NCI-H1930 (cell line): Measurements from ENCODE around the gene ALK.
A peak's percentile ranks its signal among the peaks of the same experiment; 100 is the strongest.

Source experiments
- DNase-seq, 2 experiments: peaks; one replicate each; lab custom pipeline; 2025; lab: John Stamatoyannopoulos, UW

Gene ALK

GRCh38 chr2:29921560-29921915 is at the start of gene ALK:
Gene ALK, minus strand, starts transcription at chr2:29921586. Its CDS starts 927 bp downstream, at chr2:29920659.
- DNase-seq: peak; percentile 85 to 89

GRCh38 chr2:29966266-29966665 is 44.9 kb upstream of the ALK start:
- no peak for DNase-seq

- DNase-seq: no peak
Observed at GRCh38 chr2:29963972-29964570, 42.7 kb upstream of the ALK start.

DNA sequence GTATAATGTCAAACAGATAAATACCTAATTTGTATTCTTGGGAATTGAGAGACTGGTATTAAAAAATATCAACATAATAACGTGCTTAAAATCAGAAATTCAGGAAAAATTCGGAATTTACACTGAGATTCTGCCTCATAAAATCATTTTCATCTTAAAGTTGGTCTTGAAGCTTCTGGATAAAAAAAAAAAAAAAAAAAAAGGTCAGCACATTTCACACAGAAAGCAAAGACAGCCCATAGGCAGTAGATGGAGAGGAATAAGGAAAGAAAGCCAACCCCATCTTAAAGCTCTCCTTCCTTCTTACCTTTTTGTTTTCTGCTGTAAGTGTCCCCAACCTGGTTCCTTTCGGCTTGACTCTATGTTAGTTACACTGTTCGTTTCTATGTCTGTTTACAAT is 41.5 kb upstream of the ALK start:
- DNase-seq: no peak

GRCh38 chr2:29954316-29954715 is 32.9 kb upstream of the ALK start:
- DNase-seq: no peak

DNA sequence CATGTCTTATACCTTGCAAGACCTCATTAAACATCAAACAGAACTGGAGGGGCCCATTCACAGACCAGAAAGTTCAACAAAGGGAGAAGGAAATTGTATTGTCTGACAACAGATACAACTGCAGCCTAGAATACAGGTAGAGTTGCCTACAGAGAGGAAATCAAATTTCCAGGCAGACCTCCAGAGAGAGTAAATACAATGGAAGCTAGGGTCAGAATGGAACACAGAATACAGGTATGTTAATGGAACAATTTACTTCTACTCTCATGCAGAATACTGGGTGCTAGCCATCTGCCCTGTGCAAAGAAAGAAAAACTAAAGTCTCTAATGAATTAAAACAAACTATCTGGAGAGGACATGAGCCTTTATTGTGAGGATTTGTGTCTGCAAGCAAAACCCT is 31.6 kb upstream of the ALK start:
- no peak for DNase-seq

DNA sequence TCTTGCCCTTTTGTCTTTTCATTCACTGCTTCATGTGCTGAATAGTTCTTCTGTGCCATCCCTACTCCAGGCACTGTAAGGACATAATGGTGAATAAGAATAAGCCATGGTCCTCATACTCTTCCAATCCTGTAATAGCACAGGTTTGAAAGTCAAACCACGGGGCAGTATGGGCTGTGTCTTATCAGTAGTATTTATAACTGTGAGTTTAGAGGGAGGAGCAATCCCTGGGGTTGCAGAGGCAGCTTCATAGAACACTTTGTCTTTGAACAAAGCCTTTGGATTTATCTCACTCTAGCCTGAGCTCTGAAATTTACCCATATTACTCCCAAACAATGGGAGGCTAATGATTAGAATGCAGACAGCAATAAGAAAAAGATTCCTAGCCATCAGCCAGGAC is 30.2 kb upstream of the ALK start:
- no peak for DNase-seq

GRCh38 chr2:29950481-29950880 is 29.1 kb upstream of the ALK start:
- no peak for DNase-seq

- DNase-seq: no peak
Observed at GRCh38 chr2:29949042-29949441, 27.7 kb upstream of the ALK start.

DNA sequence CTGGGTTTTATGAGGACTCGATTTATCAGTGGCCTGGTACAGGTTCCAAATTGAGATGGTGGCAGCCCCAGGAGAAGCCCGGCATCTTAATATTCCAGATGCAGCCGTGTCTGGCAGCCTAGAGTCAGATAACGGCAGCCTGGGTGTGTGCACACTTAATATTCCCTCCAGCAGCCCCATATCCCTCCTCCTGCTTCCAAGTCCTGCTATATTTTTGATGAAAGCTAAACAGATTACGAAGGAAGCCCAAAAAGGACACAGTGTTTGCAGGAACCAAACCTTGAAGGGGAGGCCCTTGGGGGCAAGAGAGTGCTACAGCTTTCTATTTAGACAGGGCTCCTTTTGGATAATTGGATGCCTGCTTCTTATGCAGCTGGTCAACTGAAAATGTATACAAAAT is 25.1 kb upstream of the ALK start:
- no peak for DNase-seq

GRCh38 chr2:29942711-29943110 is 21.3 kb upstream of the ALK start:
- DNase-seq: no peak

DNA sequence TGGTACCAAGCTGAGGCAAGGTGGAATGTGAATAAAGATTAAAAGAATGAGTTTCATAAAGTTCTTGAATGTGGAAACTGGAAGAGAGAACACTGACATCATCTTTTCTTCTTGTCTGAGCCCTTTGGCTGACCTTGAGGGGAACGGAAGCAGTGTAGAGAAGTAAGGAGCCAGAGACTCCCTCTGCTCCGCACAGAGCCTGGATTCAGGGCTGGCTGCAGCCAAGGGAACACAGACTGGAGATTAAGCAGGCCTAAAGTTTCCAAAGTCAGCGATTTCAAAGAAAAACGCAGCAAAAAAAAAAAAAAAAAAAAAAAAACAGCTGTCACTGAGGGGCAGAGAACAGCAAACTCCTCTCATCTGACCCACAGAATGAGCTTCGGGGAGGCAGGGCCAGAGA is 19.3 kb upstream of the ALK start:
- DNase-seq: no peak

DNA sequence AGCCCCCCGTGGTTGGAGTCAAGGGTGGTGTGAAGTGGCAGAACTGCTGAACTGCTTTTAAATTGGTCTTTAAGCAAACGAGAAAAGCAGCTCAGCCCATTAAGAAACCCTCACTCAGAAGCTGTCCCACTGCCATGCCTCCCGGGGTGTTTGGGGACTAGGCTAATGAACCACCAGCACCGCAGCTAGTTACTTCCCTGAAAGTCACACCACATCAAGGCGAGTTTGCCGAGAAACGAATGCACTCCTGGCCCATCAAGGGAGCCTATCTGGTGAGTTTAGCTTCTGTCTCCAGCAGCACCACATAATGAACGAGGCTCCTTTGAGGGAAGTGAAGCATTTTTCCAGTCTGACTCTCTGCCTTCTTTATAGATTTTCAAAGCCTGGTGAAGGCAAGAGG is 14.6 kb upstream of the ALK start:
- DNase-seq: no peak

GRCh38 chr2:29931818-29932217 is 10.4 kb upstream of the ALK start:
- no peak for DNase-seq

- peak; percentile 38 to 65 for DNase-seq
Observed at GRCh38 chr2:29923110-29923721, 1.8 kb upstream of the ALK start.

- no peak for DNase-seq
Observed at GRCh38 chr2:29922605-29923004, 1.2 kb upstream of the ALK start.

- DNase-seq: no peak
Observed at GRCh38 chr2:29920631-29921559, 491 bp downstream of the ALK start.

DNA sequence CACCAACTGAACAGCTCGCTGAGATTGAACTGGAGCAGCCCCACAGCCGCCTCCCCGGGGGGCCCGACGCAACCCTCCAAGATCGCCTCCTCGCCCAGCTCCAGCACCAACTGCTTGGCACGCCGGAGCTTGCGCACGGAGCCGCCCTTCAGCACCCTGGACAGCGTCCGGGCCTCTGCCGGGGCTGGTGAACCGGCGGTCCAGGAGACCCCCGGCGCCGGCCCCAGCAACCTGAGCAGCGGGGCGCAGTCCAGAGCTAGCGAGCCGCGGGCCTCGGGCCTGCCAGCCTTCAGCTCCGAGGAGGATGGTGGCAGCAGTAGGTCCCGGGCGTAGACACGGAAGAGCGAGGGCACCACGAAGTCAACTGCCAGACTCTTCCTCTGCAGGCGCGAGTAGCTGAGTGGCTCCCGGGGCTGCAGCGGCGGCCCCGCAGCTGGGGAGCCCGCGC is 1.2 kb downstream of the ALK start:
- no peak for DNase-seq

DNA sequence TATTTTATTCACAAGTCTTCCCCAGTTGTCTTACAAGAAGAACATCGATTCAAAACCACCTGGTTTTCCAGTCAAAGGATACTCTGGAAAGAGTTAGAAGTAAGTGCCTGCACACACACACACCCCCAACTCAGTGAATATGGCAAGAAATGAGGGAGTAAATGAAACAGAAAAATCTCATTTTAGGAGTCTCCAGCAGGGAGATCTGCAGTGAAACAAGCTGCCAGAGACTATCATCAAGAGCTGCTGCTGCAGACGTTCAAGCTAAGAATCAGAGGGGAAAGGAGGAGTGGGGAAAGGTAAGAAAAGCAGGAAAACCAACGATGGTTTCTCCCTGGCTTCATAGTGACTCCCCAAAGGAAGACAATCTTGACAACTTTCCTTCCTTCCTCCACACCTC is 2.4 kb downstream of the ALK start:
- no peak for DNase-seq

DNA sequence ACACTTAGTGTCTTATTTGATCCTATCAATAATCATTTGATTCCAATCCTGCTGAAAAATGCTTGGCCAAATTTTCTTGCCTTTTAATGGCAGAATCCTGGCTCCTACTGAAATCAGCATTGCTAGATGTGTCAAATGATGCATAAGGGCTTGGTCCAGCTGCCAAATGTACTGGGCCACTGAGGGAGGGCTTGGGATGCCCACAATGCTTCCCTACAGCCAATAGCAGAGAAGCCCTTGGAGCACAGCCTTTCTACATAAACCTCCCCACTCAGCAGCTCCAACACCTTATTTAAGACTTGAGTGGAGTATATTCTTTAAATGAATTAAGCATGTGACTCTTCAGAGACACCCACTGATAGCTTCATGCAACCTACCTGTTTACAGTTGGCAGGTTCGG is 3.6 kb downstream of the ALK start:
- no peak for DNase-seq

- DNase-seq: no peak
Observed at GRCh38 chr2:29916571-29916970, 4.8 kb downstream of the ALK start.

GRCh38 chr2:29910960-29911359 is 10.4 kb downstream of the ALK start:
- no peak for DNase-seq

GRCh38 chr2:29910465-29910864 is 10.9 kb downstream of the ALK start:
- no peak for DNase-seq
